ENCODE data around the gene MYBPH.

The MYBPH gene, protein sequence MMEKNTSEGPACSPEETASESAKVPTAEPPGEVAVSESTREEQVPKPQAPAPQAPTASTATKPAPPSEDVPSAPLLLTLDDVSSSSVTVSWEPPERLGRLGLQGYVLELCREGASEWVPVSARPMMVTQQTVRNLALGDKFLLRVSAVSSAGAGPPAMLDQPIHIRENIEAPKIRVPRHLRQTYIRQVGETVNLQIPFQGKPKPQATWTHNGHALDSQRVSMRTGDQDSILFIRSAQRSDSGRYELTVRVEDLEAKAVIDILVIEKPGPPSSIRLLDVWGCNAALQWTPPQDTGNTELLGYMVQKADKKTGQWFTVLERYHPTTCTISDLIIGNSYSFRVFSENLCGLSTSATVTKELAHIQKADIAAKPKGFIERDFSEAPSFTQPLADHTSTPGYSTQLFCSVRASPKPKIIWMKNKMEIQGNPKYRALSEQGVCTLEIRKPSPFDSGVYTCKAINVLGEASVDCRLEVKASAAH

DNA sequence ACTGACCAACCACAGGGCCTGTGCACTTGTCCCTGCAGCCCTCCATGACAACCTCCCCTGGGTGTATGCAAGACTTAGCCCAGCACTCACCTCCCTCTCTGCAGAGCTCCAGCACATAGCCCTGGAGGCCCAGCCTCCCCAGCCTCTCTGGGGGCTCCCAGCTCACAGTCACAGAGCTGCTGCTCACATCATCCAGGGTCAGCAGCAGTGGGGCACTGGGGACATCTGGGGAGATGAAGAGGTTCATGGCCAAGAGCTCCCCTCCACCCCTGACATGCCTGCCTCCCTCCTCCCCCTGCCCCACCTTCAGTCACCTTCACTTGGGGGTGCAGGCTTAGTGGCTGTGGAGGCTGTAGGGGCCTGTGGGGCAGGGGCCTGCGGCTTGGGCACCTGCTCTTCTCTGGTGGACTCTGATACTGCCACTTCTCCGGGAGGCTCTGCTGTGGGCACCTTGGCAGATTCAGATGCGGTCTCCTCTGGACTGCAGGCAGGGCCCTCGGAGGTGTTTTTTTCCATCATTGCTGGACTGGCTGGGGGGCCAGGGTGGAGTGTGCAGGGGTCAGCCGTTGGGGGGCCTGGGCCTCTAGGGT, at the start of gene MYBPH:
MYBPH (minus strand) TSS at position 590 of the 590 bp plus-strand sequence; CDS start at position 519, 71 bp downstream.
- peak; percentile 48 for DNase-seq (ENCODE audit: low read depth)
- no peak within 1 kb of the TSS for H3K4me3 ChIP-seq (ENCODE audit: low read depth, low read length)
- TF ChIP-seq POLR2A (IDR thresholded peaks at IDR 0.05; ENCODE audit: extremely low read depth, insufficient read length) (no peak), MYC (IDR thresholded peaks at IDR 0.05; ENCODE audit: low read depth, low read length) (no peak)
- TF ChIP-seq, protein P1, sequence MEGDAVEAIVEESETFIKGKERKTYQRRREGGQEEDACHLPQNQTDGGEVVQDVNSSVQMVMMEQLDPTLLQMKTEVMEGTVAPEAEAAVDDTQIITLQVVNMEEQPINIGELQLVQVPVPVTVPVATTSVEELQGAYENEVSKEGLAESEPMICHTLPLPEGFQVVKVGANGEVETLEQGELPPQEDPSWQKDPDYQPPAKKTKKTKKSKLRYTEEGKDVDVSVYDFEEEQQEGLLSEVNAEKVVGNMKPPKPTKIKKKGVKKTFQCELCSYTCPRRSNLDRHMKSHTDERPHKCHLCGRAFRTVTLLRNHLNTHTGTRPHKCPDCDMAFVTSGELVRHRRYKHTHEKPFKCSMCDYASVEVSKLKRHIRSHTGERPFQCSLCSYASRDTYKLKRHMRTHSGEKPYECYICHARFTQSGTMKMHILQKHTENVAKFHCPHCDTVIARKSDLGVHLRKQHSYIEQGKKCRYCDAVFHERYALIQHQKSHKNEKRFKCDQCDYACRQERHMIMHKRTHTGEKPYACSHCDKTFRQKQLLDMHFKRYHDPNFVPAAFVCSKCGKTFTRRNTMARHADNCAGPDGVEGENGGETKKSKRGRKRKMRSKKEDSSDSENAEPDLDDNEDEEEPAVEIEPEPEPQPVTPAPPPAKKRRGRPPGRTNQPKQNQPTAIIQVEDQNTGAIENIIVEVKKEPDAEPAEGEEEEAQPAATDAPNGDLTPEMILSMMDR (IDR thresholded peaks at IDR 0.05; ENCODE audit: low read depth, low read length): no peak
- TF ChIP-seq, protein P2, sequence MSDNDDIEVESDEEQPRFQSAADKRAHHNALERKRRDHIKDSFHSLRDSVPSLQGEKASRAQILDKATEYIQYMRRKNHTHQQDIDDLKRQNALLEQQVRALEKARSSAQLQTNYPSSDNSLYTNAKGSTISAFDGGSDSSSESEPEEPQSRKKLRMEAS (IDR thresholded peaks at IDR 0.05; ENCODE audit: low read depth, low read length): no peak

DNA sequence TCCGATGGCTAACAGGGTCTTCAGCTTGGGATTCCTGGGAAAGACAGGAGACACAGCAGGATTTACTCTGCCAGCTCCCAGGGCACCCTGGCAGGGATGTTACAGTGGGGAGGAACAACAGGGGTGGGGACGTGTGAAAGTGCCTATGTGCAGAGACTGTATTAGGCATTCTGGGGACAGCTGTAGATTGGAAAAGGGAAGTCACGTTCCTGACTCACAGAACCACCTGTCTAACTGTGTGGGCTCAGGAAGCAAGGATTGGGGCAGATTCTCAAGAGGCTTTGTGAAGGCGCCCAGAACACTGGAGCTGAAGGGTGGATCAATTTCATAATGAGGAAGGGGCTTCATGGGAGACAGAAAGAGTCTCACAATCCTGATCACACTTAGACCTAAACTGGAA, 49.4 kb upstream of the MYBPH start:
- TF ChIP-seq, protein P2 (IDR thresholded peaks at IDR 0.05; ENCODE audit: low read depth, low read length): no peak
- no peak for TF ChIP-seq POLR2A (IDR thresholded peaks at IDR 0.05; ENCODE audit: extremely low read depth, insufficient read length)
- TF ChIP-seq, protein P1 (IDR thresholded peaks at IDR 0.05; ENCODE audit: low read depth, low read length): no peak
- no peak for TF ChIP-seq MYC (IDR thresholded peaks at IDR 0.05; ENCODE audit: low read depth, low read length)
- no peak overlapping the region for H3K4me3 ChIP-seq (ENCODE audit: low read depth, low read length)
- DNase-seq (ENCODE audit: low read depth): peak; percentile 15

DNA sequence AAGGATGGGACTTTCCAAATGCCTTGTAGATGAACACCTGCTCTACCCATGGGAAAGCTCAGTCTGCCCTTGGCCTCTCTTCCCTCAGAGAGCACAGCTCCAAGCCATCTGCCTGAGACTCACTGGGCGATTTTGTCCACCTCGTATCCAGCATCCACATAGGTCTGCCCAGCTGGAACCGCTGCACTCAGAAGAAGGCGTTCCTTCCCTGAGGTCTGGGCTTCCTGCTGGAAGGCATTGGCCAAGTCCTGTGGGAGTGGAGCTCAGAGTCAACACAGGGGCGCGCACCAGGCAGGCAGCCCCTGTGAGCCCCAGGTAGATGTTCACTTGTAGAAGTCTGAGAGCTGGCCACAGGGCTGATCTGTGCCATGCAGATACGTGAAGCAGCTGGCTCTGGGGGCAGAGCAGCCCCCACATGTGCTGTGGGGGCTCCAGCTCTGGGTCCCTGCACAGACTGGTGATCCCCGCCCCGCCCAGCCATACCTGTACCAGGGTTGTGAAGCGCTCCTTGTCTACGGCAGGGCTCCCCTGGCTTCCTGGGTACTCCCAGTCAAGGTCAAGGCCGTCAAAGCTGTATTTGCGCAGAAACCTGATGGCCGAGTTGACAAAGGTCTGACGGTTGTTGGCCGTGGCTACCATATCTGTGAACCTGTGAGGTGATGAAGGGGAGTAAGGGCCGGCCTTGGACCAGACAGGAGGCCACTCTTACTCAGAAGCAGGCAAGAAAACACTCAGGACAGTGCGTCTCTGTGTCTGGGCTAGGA, 47.6 kb upstream of the MYBPH start:
- no peak for DNase-seq (ENCODE audit: low read depth)
- H3K4me3 ChIP-seq (ENCODE audit: low read depth, low read length): no peak overlapping the region
- TF ChIP-seq MYC (IDR thresholded peaks at IDR 0.05; ENCODE audit: low read depth, low read length): no peak
- TF ChIP-seq, protein P2 (IDR thresholded peaks at IDR 0.05; ENCODE audit: low read depth, low read length): no peak
- TF ChIP-seq, protein P1 (IDR thresholded peaks at IDR 0.05; ENCODE audit: low read depth, low read length): no peak
- no peak for TF ChIP-seq POLR2A (IDR thresholded peaks at IDR 0.05; ENCODE audit: extremely low read depth, insufficient read length)

DNA sequence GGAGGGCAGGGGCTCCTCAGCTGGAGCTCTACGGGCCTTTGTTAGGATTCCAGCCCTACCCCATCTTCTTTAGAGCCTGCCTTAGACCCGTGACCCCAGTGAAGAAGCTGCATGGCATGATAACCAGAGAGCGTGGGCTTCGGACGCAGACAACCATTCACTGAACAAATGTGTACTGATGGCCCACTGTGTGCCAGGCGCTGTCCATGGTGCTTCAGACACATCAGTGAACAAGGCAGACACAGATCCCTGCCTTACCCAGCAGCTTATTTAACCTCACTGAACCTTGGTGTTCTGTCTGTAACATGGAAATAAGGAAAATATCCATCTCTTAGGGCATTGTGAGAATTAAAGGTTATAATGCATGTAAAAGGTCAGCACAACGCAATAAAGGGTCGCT, 44.3 kb upstream of the MYBPH start:
- no peak overlapping the region for H3K4me3 ChIP-seq (ENCODE audit: low read depth, low read length)
- TF ChIP-seq POLR2A (IDR thresholded peaks at IDR 0.05; ENCODE audit: extremely low read depth, insufficient read length): no peak
- TF ChIP-seq, protein P1 (IDR thresholded peaks at IDR 0.05; ENCODE audit: low read depth, low read length): no peak
- no peak for DNase-seq (ENCODE audit: low read depth)

DNA sequence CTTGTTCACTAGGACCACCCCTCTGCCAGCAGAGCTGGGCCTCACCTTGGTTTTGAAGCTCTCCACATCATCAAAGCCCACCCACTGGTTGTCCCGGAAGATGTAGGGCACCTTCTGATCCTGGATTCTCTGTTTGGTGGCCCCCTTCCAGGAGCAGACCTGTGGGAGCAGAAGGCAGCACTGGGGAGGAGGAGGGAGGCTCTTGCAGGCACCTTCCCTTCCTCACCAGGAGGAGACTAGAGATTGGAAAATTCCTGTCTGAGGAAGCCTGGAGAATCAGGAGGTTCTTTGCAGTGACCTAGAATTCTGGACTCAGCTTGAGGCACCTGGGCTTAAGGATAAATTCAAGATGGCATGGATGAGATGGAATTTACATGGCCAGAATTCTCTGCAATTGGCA, 43.5 kb upstream of the MYBPH start:
- no peak for TF ChIP-seq POLR2A (IDR thresholded peaks at IDR 0.05; ENCODE audit: extremely low read depth, insufficient read length)
- TF ChIP-seq, protein P1 (IDR thresholded peaks at IDR 0.05; ENCODE audit: low read depth, low read length): no peak
- TF ChIP-seq, protein P2 (IDR thresholded peaks at IDR 0.05; ENCODE audit: low read depth, low read length): no peak
- TF ChIP-seq MYC (IDR thresholded peaks at IDR 0.05; ENCODE audit: low read depth, low read length): no peak
- no peak for DNase-seq (ENCODE audit: low read depth)
- no peak overlapping the region for H3K4me3 ChIP-seq (ENCODE audit: low read depth, low read length)
